GM18517 (cell line): ENCODE data around the gene VEGFD.
"Not testable (repeated sequence)": the region's sequence is repeated elsewhere in the genome, so short reads cannot be mapped to it uniquely, and the experiment has no call there.

Source experiments
- ATAC-seq: cut with Tn5 transposase; IDR thresholded peaks from one replicate; pipeline ENCODE4 v1.9.1; 2021; ENCODE audit warnings: mild to moderate bottlenecking, moderate library complexity; ENCODE audit not compliant: unreplicated experiment

VEGFD gene

GRCh38 chrX:15314472-15314871, 69.7 kb downstream of the VEGFD start:
- no peak for ATAC-seq

GRCh38 chrX:15311119-15311518, 73.1 kb downstream of the VEGFD start:
- no peak for ATAC-seq

DNA sequence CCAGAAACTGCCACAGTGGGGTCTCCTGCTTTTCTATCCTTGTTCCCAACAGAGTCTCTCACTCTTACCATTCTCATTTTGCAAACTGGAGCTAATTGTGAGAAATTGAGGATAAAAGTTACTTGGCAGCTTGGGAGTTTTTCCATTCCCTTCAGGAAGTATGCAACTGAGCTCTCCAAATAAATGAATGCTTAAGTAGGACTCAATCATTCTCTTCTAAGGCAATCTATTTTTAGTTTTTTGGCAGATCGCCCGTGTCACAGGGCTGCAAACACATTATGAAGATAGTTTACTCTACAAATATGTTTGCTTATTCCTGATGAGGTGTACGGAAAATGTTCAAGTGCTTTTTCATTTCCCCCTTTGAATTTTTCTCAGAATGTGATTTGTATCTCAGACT, 74.1 kb downstream of the VEGFD start:
- ATAC-seq: no peak

- not testable (repeated sequence) for ATAC-seq
Measured at GRCh38 chrX:15305899-15306298, 78.3 kb downstream of the VEGFD start.

DNA sequence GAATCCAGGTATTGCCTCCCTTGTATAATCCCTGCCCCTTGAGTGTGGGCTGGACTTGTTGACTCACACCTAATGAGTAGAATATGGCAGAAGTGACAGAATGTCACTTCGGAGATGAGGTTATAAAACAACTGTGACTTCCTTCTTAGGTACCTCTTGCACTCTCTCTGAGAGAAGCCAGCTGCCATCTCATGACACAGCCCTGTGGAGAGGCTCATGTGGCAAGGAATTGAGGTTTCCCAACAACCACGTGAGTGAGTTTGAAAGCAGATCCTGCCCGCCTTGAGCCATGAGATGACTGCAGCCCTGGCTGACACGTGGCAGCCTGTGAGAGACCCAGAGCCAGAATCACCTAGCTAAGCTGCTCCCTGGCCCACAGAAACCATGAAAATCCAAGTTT, 82.3 kb downstream of the VEGFD start:
- ATAC-seq: no peak

DNA sequence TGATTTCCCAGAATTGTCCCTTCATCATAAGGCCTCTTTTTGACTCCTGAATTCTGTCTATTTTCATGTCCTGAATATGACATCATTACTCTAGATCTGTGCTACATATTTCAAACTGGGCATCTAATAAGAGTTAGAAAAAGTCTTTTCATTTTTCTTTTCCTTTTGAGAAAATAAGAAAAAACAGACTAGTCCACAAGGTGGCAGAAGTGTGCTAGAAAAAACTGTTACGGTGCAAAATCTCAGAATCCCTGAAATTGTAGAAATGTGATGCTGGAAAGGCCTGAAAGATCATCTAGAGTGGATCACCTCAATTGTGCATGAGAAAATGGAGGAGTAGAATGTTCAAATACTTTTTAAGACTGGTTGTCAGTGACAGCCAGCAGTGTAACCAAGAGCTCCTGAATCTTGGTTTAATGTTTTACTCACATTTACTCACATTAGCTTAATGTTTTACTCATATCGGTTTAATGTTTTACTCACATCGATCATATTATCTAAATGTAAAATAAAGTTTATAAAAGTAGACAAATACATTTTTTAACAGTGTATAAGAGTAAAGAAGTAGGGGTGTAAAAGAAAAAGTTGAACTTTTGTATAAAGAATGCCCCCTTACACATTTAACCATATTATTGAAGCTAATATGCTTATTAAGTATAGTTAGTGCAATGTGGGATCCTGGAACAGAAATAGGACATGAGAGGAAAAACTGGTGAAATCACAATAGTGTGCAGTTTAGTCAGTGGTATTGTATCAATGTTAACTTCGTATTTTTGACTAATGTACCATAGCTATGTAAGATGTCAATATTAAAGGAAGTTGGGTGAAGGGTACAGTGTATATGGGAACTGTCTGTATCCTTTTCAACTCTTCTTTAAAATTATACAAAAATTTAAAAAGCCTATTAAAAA, 84.0 kb downstream of the VEGFD start:
- ATAC-seq: no peak

- no peak for ATAC-seq
Measured at GRCh38 chrX:15298780-15299179, 85.4 kb downstream of the VEGFD start.

- no peak for ATAC-seq
Measured at GRCh38 chrX:15298201-15298600, 86.0 kb downstream of the VEGFD start.
